SK-N-SH (cell line): ENCODE results near the gene LDLR.
"Not testable (repeated sequence)": the region's sequence is repeated elsewhere in the genome, so short reads cannot be mapped to it uniquely, and the experiment has no call there.

Source experiments
- CTCF ChIP-seq: fragments of 200-600 bp; sonication (generic); IDR thresholded peaks from 2 replicates; pipeline ENCODE4 v1.6.1; 2017; ENCODE audit warnings: antibody characterized with exemption, mild to moderate bottlenecking, moderate library complexity
- EZH2phosphoT487 ChIP-seq: fragments of 200-600 bp; sonication (generic); IDR thresholded peaks from 2 replicates; pipeline ENCODE4 v1.6.1; 2017; ENCODE audit warnings: low read depth, mixed run types, mild to moderate bottlenecking, antibody characterized with exemption, moderate library complexity, borderline replicate concordance
- IRF3 ChIP-seq: fragments of 150-350 bp; IDR thresholded peaks from 2 replicates; pipeline ENCODE4 v1.6.1; 2016; ENCODE audit warnings: mild to moderate bottlenecking, low read depth, low read length
- MXI1 ChIP-seq: IDR thresholded peaks from 2 replicates; pipeline ENCODE4 v1.6.1; 2012; ENCODE audit warnings: mild to moderate bottlenecking, low read depth, low read length, improper control_type of control experiment
- NRF1 ChIP-seq: IDR thresholded peaks from 2 replicates; pipeline ENCODE4 v1.6.1; 2012; ENCODE audit warnings: low read depth, mild to moderate bottlenecking, low read length
- POLR2AphosphoS5 ChIP-seq: IDR thresholded peaks from 2 replicates; pipeline ENCODE4 v1.6.1; 2012; ENCODE audit warnings: low read depth, low read length
- REST ChIP-seq: IDR thresholded peaks from 2 replicates; pipeline ENCODE4 v1.6.1; 2012; ENCODE audit warnings: mild to moderate bottlenecking, low read depth, low read length, moderate library complexity
- RFX5 ChIP-seq: IDR thresholded peaks from 2 replicates; pipeline ENCODE4 v1.6.1; 2012; ENCODE audit warnings: mild to moderate bottlenecking, improper control_type of control experiment, low read length
- SMC3 ChIP-seq: IDR thresholded peaks from 2 replicates; pipeline ENCODE4 v1.6.1; 2012; ENCODE audit warnings: low read depth, low read length, improper control_type of control experiment
- TCF12 ChIP-seq: IDR thresholded peaks from 2 replicates; pipeline ENCODE4 v1.4.0; 2012
- YY1 ChIP-seq: IDR thresholded peaks from 2 replicates; pipeline ENCODE4 v1.4.0; 2012; ENCODE audit warnings: low read depth, mild to moderate bottlenecking

GRCh38 chr19:11140023-11140538, 50.8 kb downstream of the LDLR start:
- not testable (repeated sequence) for TF ChIP-seq RFX5, REST, YY1, EZH2phosphoT487, POLR2AphosphoS5, MXI1, SMC3, TCF12, NRF1, CTCF, IRF3
